Amniotic epithelial cell (primary cell): ENCODE data around the gene RGS5.

ENCODE experiments used
- DNase-seq: peaks from one replicate; pipeline ENCODE4 v3.0.0-alpha.2; 2010; ENCODE audit warnings: low read depth

The RGS5 gene

DNA sequence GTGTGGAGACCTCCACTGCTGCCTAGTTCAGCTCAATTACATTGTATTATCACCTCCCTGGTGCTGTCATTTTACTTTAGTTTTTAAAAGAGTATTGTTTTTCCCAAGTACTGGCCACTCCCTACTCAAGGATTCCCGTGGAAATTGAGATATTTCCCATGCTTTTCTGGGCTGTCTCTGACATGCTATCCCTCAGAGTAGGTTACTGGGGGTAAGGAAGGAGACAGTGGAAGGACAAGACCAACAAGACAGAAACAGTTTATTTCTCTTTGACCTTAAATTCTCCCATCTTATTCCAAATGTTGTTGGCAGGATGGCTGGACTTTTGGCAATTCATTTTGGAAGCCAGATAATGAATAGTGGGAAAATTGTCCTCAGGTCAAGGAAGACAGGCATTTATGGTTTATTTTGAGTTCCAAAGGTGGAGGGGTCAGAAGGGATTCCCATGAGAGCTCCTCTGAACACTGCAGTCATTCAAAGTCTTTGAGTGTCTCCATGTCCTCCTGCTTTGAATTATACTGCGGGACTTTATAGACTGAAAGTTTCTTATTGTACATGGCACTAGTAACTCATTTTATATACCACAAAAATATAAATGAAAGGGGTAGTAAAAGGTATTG, 20.3 kb downstream of the RGS5 start:
- no peak for DNase-seq

DNA sequence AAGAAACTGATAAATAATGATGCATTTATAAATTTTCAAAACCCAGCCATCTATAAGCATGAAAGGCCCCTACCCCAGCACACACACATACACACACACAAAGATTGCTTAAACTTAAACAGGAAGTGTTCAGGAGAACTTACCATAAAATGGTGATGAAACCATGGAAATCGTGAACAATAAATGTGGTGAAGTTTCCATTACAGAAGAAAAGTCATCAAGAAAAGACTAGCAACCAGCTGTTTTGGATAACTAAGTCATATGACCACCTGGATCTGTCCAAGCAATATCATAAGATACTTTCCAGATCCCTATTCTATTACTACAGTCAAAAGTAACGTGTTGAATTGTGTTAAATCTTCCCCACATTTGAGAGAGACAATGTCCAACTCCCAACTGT, 24.1 kb downstream of the RGS5 start:
- no peak for DNase-seq

GRCh38 chr1:163176797-163177196, 25.9 kb downstream of the RGS5 start:
- no peak for DNase-seq

- peak; percentile 67 for DNase-seq
These were observed 27.9 kb downstream of the RGS5 start for GRCh38 chr1:163174524-163175437.

DNA sequence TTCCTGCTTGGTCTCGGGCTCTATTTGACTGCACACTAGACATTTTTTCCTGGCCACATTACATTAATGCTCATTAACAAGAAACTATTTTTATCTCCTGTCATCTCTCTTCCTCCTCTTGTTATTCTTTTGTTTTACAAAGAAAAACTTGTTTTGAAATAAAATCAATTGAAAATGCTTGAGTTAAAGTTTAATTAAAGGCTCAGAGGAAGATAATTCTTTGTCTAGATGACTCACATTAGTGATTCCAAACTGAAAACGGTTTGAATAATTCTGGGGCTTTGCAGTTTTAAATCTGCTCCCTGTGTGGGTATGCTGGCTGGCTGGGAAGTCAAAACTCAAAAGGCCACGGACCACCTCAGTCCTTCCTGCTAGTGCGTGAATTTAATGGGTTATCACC, 29.6 kb downstream of the RGS5 start:
- DNase-seq = no peak

DNA sequence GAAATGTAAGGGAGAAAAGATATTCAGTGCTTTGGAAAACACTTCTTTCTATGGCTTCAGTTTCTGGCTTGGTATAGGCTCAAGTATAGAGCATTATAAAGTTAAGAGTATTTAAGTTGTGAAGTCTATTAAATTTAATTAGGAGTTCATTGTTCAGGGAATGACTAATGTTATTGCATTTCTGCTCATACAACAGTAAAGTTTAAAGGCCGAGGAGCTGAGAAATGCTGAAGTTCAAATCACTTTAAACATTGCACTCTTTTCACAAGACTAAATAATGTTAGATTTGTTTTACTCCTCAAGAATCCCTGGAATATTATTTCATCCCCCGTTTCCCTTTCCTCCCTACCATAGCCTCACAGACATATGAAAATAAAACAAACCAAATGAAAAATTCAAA, 30.1 kb downstream of the RGS5 start:
- no peak for DNase-seq

DNA sequence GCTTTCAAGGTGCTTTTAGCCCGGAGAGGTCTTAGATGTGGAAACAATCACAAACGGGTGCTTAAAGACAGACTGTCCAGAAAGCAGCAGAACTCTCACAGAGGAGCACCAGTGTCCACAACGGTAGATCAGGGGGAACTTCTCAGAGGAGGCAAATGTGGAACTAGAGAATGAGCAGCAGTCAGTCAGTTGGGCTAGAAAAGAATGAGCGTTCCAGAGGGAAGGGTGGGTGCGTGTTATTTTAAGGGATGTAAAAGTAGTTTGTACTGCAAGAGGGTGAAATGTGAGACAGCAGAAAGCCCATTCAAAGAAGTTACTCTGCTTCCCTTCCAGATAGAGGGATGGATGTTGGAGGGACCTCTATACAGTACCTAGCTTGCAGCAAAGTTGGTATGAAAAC, 30.9 kb downstream of the RGS5 start:
- no peak for DNase-seq

- peak; percentile 43 for DNase-seq
These were observed 31.6 kb downstream of the RGS5 start for GRCh38 chr1:163170975-163171676.

DNA sequence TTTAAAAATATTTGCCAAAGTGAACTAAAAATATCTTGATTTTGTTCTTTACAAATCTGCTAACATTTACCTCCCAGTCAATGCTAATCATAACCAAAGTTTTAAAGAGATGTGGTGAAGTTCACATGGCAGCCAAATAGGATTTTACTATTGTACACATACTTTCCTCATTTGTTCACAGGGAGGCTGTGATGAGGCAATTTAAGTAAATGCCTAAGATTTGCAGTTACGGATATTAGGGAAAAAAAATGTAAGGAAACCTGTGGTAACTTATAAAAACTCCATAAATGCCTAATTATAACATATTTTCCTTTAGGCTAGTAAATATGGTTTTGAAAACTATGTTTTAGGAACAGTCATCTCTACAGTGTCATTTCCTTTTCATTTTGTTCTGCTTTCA, 32.4 kb downstream of the RGS5 start:
- DNase-seq = peak; percentile 57

DNA sequence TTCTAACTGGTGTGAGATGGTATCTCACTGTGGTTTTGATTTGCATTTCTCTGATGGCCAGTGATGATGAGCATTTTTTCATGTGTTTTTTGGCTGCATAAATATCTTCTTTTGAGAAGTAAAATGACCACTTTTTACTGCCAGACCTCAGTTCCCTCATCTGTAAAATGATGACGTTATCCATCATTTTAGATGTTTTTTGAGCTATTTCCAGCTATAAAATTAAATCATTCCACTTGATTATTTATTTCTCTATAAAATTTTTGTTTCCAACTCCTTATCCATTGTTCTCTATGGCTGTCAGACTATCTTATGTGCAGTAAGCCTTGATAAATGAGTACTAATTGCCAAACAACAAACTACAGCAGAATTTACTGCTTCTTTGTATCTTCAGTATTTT, 33.2 kb downstream of the RGS5 start:
- no peak for DNase-seq

- peak; percentile 94 for DNase-seq
These were observed 34.7 kb downstream of the RGS5 start for GRCh38 chr1:163168053-163168452.

DNA sequence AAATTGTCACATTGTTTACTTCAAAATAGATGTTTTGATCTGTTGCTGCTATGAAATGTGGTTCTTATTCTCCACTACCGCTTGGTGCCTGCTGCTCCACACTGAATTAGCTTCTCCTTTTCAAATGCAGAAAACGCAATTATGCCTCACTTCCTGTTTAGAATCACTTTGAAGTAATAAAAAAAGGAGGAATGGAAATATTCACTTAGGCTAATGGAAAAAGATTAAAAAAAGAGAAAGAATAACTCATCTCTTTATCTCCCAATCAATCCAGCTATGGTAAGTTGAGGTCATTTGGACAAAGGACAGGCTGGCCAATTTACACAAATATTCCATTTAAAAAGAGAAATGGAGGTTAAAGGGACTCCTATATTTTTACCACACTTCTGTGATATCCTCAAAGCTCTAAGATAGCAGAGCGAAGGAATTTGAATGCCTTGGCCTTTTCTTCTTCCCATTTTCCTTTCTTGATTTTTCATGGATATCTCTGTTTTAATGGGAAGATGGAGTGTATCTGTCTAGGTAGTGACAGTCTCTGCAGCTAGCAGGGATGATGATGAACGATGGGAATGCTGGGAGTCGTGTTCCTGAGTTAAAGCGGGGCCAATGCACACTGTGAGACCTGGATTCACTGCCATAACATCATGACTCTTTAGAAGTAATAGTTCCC, 35.7 kb downstream of the RGS5 start:
- DNase-seq = no peak

DNA sequence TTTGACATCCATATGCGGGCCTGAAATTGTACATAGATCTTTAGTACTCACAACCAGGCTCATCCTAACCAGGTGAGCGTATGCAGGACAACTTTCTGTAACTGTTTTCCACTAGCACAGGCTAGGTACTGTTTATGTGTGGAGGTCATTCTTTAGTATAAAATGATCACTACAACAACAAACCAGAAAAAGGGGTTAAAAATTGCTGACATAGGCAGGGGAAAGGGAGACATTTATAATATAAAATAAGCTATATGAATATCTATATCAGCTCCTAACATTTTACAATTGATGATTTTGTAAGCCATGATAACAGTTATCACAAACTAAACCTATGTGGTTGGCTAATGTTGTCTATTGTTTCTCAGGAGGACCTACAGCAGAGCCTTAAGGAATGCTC, 37.6 kb downstream of the RGS5 start:
- no peak for DNase-seq

DNA sequence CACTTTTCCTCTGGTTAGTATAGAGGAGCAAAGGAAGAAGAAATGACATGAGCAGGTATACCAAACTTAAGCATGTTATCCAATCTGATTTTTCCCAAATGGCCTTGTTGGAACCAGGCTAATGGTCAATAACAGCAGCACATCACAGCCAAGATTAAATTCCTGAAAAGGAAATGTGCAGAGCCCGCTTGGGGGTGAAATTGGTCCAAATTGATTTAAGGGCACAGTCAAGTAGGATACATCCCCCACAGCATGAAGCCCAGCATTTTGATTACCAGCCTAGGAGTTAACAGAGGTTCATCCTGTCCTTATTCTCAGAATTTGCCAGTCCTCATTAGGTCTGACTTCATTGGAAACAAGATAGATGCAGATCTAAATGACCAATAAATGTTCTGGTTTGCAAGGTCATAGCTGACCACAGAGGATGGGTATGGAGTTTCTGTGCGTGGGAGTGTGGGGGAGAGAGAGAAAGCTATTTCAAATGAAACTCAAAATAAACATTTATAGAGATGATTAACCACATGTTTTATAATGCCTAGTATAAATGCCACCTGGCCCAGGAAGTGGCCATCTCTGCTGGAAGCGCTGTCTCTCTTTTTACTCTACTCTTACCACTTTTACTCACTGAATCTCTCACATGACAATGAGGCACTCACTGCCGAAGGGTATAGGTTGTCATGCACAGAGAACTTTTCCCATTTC, 38.7 kb downstream of the RGS5 start:
- peak; percentile 88 for DNase-seq

DNA sequence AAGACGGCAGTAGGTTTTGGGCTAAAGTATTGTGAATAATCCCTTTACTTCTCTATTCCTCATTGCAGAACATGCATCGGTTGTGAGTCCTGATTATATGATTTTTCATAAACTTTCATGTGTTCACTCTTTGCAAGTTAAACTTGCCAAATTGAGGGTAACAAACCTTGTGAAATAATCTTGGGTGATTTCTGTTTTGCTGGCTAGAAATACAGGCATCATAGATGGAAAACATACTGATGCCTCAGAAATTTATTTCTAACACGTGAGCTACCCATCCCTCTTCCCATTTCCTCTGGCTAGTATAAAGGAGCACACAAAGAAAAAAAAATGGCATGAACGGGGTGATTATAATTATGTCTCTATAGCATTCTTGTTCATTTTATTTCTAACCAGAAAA, 39.6 kb downstream of the RGS5 start:
- no peak for DNase-seq

GRCh38 chr1:163162381-163162914, 40.3 kb downstream of the RGS5 start:
- DNase-seq = peak; percentile 87

DNA sequence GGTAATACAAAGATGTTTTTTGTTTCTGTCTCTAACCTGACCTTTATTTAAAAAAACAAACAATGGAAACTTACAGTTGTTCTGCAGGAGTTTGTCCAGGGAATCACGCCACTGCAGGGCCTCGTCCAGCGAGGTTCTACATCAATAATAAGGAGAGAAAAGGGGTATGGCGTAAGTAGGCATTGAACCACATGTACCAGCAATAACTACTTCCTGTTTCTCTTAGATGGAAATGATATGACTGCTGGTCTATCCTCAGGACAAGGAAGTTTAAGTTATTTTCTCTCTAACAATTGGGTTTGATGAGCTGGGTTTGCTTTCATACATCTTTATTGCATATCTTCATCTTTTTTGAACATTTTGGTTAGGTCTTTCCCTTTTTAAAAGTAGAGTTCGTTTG, 40.9 kb downstream of the RGS5 start:
- no peak for DNase-seq

GRCh38 chr1:163161337-163161736, 41.4 kb downstream of the RGS5 start:
- DNase-seq = no peak

GRCh38 chr1:163155606-163156005, 47.1 kb downstream of the RGS5 start:
- DNase-seq = no peak

GRCh38 chr1:163148911-163149310, 53.8 kb downstream of the RGS5 start:
- DNase-seq = no peak

GRCh38 chr1:163147019-163147418, 55.7 kb downstream of the RGS5 start:
- DNase-seq = peak; percentile 17

DNA sequence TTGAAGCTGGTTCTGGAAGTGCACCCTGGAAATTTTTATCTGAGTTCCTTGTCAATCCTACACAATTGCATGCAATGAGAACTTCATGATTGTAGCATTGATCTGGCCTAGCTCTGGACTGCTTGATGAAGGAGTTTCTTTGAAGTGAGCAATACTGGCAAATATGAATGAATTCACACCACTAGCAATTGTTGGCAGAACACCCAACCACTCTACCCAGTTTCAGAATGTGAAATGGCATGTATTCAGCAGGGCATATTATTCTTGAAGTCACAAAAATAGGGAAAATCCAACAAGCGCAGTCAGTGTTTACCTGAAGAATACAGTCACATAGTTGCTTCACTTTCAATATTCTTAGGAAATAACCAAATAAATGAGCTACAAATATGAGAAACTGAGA, 57.3 kb downstream of the RGS5 start:
- DNase-seq = no peak
